K562 (cell line): ENCODE data around the gene RAPGEF5. TPM values are rescaled to one million over a fixed set of nuclear protein-coding genes. Genes with fewer than 3 reads are reported as not detected.

ENCODE experiments used
- ATAC-seq: fragments of 200-7000 bp; cut with Tn5 transposase; 3 replicates; pipeline ENCODE4 v1.9.1; 2020; ENCODE audit warnings: moderate library complexity
- BruUV-seq: library from RNA; stranded (reverse); fragments of 400-500 nt; replicated peaks from 2 replicates; lab custom pipeline; 2021; lab: Mats Ljungman, UMichigan
- CTCF ChIA-PET: fragments of 300-600 bp; formaldehyde crosslinking; extraction: SDS; loops from one replicate; lab custom pipeline; 2021; ENCODE audit warnings: low intra/inter-chr PET ratio; lab: Yijun Ruan, JAX
- POLR2A ChIA-PET: fragments of 300-600, 350-650 bp; sonication (Branson Sonifier 250); formaldehyde crosslinking; extraction: SDS; loops from one replicate; lab custom pipeline; 2021; ENCODE audit warnings: antibody characterized with exemption, inconsistent platforms; lab: Yijun Ruan, JAX
- DNase-seq, 4 experiments: peaks; one replicate each; pipeline versions ENCODE4 v3.0.0 to v3.0.0-alpha.2; 2011 to 2018; ENCODE audit warnings: low spot score in 3 of 4, mixed read lengths in 3 of 4; ENCODE audit errors: extremely low read depth in 1 of 4
- FAIRE-seq: peaks from 2 replicates; lab custom pipeline; 2011; peaks lifted over from hg19 to GRCh38; lab: Jason Lieb, UNC
- H2AFZ ChIP-seq: 2 replicates; pipeline ENCODE4 v1.6.0; 2011; ENCODE audit warnings: low read depth, low read length, control low read depth, inconsistent platforms
- H3K27ac ChIP-seq: fragments of 200-600 bp; 3 replicates; pipeline ENCODE4 v1.8.0; 2011; ENCODE audit warnings: low read depth, mild to moderate bottlenecking, control low read depth, inconsistent platforms, low read length, moderate library complexity, mixed read lengths; ENCODE audit errors: extremely low read depth
- H3K27me3 ChIP-seq, 2 experiments: fragments of 300-600 bp in 1 of 2; 2 replicates in 1 of 2; 3 replicates in 1 of 2; pipeline versions ENCODE4 v1.6.0 to v1.8.0; 2011; ENCODE audit warnings: inconsistent platforms in 2 of 2, low read length in 2 of 2, mild to moderate bottlenecking in 1 of 2, mixed read lengths in 1 of 2, moderate library complexity in 1 of 2; ENCODE audit not compliant: control insufficient read depth in 2 of 2, insufficient read depth in 2 of 2
- H3K36me3 ChIP-seq: fragments of 300-600 bp; 3 replicates; pipeline ENCODE4 v1.8.0; 2011; ENCODE audit warnings: mild to moderate bottlenecking, low read length, inconsistent platforms; ENCODE audit not compliant: control insufficient read depth, insufficient read depth
- H3K4me1 ChIP-seq, 2 experiments: fragments of 200-600 bp in 1 of 2; replicated peaks in 1 of 2; 2 replicates in 1 of 2; 3 replicates in 1 of 2; pipeline versions ENCODE4 v1.5.1 to v1.8.0; 2011; ENCODE audit warnings: inconsistent platforms in 2 of 2, low read length in 2 of 2, mild to moderate bottlenecking in 1 of 2, mixed read lengths in 1 of 2, moderate library complexity in 1 of 2; ENCODE audit not compliant: control insufficient read depth in 2 of 2, insufficient read depth in 2 of 2
- H3K4me2 ChIP-seq: 2 replicates; pipeline ENCODE4 v1.6.1; 2011; ENCODE audit warnings: low read length, control low read depth, inconsistent platforms, mixed read lengths; ENCODE audit not compliant: insufficient read depth
- H3K4me3 ChIP-seq: fragments of 200-600 bp; sonication (generic), shearing (Covaris generic); 2 replicates; pipeline ENCODE4 v1.5.1; 2016; ENCODE audit warnings: control low read depth, inconsistent platforms
- H3K79me2 ChIP-seq: fragments of 200-600 bp; 3 replicates; pipeline ENCODE4 v1.8.0; 2011; ENCODE audit warnings: low read length, inconsistent platforms; ENCODE audit not compliant: control insufficient read depth, insufficient read depth
- H3K9ac ChIP-seq, 2 experiments: 2 replicates each; pipeline versions ENCODE4 v1.6.0 to v1.6.1; 2011; ENCODE audit warnings: low read depth in 2 of 2, low read length in 2 of 2, control low read depth in 1 of 2, inconsistent platforms in 1 of 2, mild to moderate bottlenecking in 1 of 2, mixed read lengths in 1 of 2; ENCODE audit not compliant: insufficient read depth in 1 of 2
- H3K9me1 ChIP-seq: one replicate; pipeline ENCODE4 v1.6.0; 2011; ENCODE audit warnings: inconsistent platforms, mild to moderate bottlenecking, low read length, moderate library complexity; ENCODE audit not compliant: control insufficient read depth, insufficient read depth
- H3K9me3 ChIP-seq: replicated peaks from 2 replicates; pipeline ENCODE4 v1.5.1; 2011; ENCODE audit warnings: low read depth, low read length, inconsistent platforms; ENCODE audit not compliant: control insufficient read depth, insufficient read depth
- H4K20me1 ChIP-seq: replicated peaks from 2 replicates; pipeline ENCODE4 v1.6.1; 2011; ENCODE audit warnings: low read length, inconsistent platforms, mixed read lengths; ENCODE audit not compliant: control insufficient read depth, insufficient read depth
- CC2D1A ChIP-seq: fragments of 450-650 bp; IDR thresholded peaks from 2 replicates; pipeline ENCODE4 v1.6.1; 2017; ENCODE audit warnings: mild to moderate bottlenecking
- ESRRA ChIP-seq: fragments of 450-650 bp; IDR thresholded peaks from 2 replicates; pipeline ENCODE4 v1.6.1; 2014; ENCODE audit warnings: low read depth, mild to moderate bottlenecking, moderate library complexity, borderline replicate concordance
- FOXJ3 ChIP-seq: sonication (generic); formaldehyde crosslinking; IDR thresholded peaks from 2 replicates; pipeline ENCODE4 v1.4.0; 2020; ENCODE audit warnings: mild to moderate bottlenecking, missing genetic modification reagents
- KAT8 ChIP-seq: fragments of 450-650 bp; IDR thresholded peaks from 2 replicates; pipeline ENCODE4 v1.6.1; 2016; ENCODE audit warnings: low read depth, mild to moderate bottlenecking
- MYC ChIP-seq, 2 experiments: fragments of 250-450 bp in 1 of 2; sonication (Bioruptor Pico) in 1 of 2; IDR thresholded peaks; 2 replicates each; pipeline versions ENCODE4 v1.5.1 to v1.6.1; 2012 to 2021; ENCODE audit warnings: low read depth in 2 of 2, borderline replicate concordance in 1 of 2, improper control_type of control experiment in 1 of 2, low read length in 1 of 2, mild to moderate bottlenecking in 1 of 2, moderate library complexity in 1 of 2
- NR4A1 ChIP-seq, 2 experiments: fragments of 250-450 bp in 1 of 2; fragments of 450-650 bp in 1 of 2; sonication (Bioruptor Pico) in 1 of 2; IDR thresholded peaks; 2 replicates each; pipeline versions ENCODE4 v1.4.0 to v1.6.1; 2016 to 2020; ENCODE audit warnings: mild to moderate bottlenecking in 2 of 2, missing compliant biosample characterization in 1 of 2, missing genetic modification characterization in 1 of 2, moderate library complexity in 1 of 2
- PHTF2 ChIP-seq: fragments of 250-450 bp; sonication (Bioruptor Pico); IDR thresholded peaks from 2 replicates; pipeline ENCODE4 v1.5.0; 2021; ENCODE audit warnings: mild to moderate bottlenecking
- TAF7 ChIP-seq: fragments of 450-650 bp; IDR thresholded peaks from 2 replicates; pipeline ENCODE4 v1.6.1; 2016; ENCODE audit warnings: missing genetic modification characterization, missing compliant biosample characterization
- ZFPM2 ChIP-seq: fragments of 250-450 bp; sonication (Bioruptor Pico); IDR thresholded peaks from 2 replicates; pipeline ENCODE4 v1.5.1; 2022; ENCODE audit warnings: mild to moderate bottlenecking
- WGBS: fragments of 100-300 bp; shearing (Covaris generic); methylation state at CpG from one replicate; pipeline ENCODE4 v1.1.6; 2016; ENCODE audit warnings: low coverage, mixed read lengths; ENCODE audit not compliant: insufficient coverage; ENCODE audit errors: missing lambda C conversion rate; 5-methylcytosine and 5-hydroxymethylcytosine counted together
- in situ Hi-C: fragments of 300-500 bp; cut with MboI; formaldehyde crosslinking; loops from 4 replicates; pipeline ENCODE4 v1.15.0; 2018; ENCODE audit warnings: inconsistent platforms, mixed read lengths
- intact Hi-C: fragments of 100-400 bp; cut with micrococcal nuclease; formaldehyde crosslinking; loops from 2 replicates; pipeline ENCODE4 v1.14.2; 2022
- polyA plus RNA-seq, 8 experiments: library from polyadenylated mRNA; depleted of rRNA in 4 of 8; stranded (reverse) in 5 of 8; unstranded in 3 of 8; fragments of >200 nt; fragmentation: Nextera tagmentation in 2 of 8; fragmentation: Illumina TruSeq in 1 of 8; extraction: Ambion mirVana in 2 of 8; extraction: Trizol in 1 of 8; gene quantifications; 2 replicates each; pipeline versions ENCODE4 v1.2.1 to v1.2.3, GENCODE V29; 2011 to 2014; ENCODE audit warnings: inconsistent platforms in 1 of 8, missing spikeins in 1 of 8
- total RNA-seq, 7 experiments: library from RNA; depleted of rRNA in 6 of 7; stranded (reverse); fragments of >200 nt in 6 of 7; fragmentation: Illumina TruSeq in 2 of 7; extraction: Trizol in 2 of 7; gene quantifications; 2 replicates each; pipeline versions ENCODE4 v1.2.1 to v1.2.3, GENCODE V29; 2011 to 2021; ENCODE audit warnings: low replicate concordance in 1 of 7
- TF ChIP-seq, protein P1 (sequence below): IDR thresholded peaks from 2 replicates; pipeline ENCODE4 v1.6.1; 2011; ENCODE audit warnings: borderline replicate concordance, low read depth, mild to moderate bottlenecking, moderate library complexity, low read length; ENCODE audit not compliant: insufficient read depth, poor library complexity, severe bottlenecking

Gene RAPGEF5
- total and polyA plus RNA-seq, 9 of the 15 experiments (the other 6 are each of a cell fraction or from before 2014, with no cell fraction given): 0.39 to 2.0 (median 1.1) TPM

DNA sequence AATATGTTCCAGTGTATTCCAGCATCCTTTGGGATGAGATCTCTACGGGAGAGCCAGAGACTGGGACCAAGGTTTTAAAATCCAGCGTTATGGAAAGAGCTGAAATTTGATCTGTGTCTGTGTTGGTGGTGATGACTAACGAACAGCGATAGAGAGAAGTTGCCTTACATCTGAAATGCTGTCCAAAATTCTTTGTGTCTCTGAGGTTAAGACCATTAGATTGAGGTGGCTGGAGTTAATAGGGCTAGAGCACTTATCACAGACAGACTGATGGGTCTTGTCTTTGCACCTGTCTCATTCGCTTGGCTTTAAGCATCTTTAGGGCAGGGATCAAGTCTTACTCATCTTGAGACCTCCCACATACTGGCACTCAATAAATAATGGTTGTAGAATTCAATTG, 41.0 kb upstream of the RAPGEF5 start (continued):
- TF ChIP-seq, protein P1, sequence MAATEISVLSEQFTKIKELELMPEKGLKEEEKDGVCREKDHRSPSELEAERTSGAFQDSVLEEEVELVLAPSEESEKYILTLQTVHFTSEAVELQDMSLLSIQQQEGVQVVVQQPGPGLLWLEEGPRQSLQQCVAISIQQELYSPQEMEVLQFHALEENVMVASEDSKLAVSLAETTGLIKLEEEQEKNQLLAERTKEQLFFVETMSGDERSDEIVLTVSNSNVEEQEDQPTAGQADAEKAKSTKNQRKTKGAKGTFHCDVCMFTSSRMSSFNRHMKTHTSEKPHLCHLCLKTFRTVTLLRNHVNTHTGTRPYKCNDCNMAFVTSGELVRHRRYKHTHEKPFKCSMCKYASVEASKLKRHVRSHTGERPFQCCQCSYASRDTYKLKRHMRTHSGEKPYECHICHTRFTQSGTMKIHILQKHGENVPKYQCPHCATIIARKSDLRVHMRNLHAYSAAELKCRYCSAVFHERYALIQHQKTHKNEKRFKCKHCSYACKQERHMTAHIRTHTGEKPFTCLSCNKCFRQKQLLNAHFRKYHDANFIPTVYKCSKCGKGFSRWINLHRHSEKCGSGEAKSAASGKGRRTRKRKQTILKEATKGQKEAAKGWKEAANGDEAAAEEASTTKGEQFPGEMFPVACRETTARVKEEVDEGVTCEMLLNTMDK: no peak
- TF ChIP-seq PHTF2 (CRISPR knock-in tag): no peak
- no peak for TF ChIP-seq NR4A1 (CRISPR knock-in tag; IDR thresholded peaks at IDR 0.05)
- no peak for TF ChIP-seq NR4A1 (tag; IDR thresholded peaks at IDR 0.05)

DNA sequence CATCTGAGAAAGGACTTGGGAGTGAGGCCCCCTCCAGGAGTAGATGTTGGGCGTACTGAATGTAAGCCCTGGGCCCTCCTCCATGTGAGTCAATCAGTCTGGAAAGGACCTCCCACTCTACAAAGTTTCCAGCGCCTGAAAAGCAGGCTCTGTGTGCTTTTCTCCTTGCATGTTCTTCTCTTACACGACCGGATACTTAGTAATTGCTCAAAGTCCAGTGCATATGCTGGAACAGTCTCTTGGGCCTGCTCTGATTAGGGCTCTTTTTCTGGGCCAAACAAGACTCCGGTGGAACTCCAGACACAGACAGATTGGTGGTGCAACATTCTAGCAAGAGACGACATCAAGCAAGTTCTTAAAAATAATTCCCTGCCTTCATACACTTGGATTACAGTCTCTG, 38.3 kb upstream of the RAPGEF5 start:
- WGBS: no CpG with 5 or more reads among the region's 6 CpGs
- Histone ChIP-seq H2AFZ (no peak overlapping the region), H3K9me1 (no peaks in the 10 kb centered on the region), H3K4me1 (peaks cover 0 to 18% of the 10 kb centered on the region in 2 experiments; a peak in 4 of 5 replicates), H3K27ac (no peak overlapping the region), H3K79me2 (no peaks in the 10 kb centered on the region), H3K9me3 (no peaks in the 10 kb centered on the region), H3K4me2 (no peak overlapping the region), H3K4me3 (no peak overlapping the region), H3K27me3 (0 out of 5 replicates have a peak, but pooled peaks cover 0 to 4% of the 10 kb centered on the region in 2 experiments), H3K36me3 (no peaks in the 10 kb centered on the region), H4K20me1 (no peaks in the 10 kb centered on the region), H3K9ac (no peak overlapping the region)
- TF ChIP-seq ESRRA (no peak), KAT8 (no peak), ZFPM2 (CRISPR knock-in tag) (no peak), MYC (IDR thresholded peaks at IDR 0.05; ENCODE audit: low read depth, low read length) (no peak), MYC (CRISPR knock-in tag; IDR thresholded peaks at IDR 0.05; ENCODE audit: borderline replicate concordance, low read depth) (no peak), FOXJ3 (CRISPR knock-in tag) (no peak), TAF7 (tag) (no peak), CC2D1A (no peak)
- ChIA-PET POLR2A (no interaction called here), CTCF (no interaction called here)
- intact Hi-C loops (no loop called here), in situ Hi-C loops (no loop called here)
- no TSS peak for BruUV-seq
- no peak for FAIRE-seq
- no peak for DNase-seq
- peak; percentile 48; the same call in 2 of the 3 replicates for ATAC-seq
